Panc1 (cell line): ENCODE data around the gene DDX18. TPM values are rescaled to one million over a fixed set of nuclear protein-coding genes. Genes with fewer than 3 reads are reported as not detected.

ENCODE experiments used
- ATAC-seq: fragments of 200-7000 bp; cut with Tn5 transposase; 2 replicates; pipeline ENCODE4 v1.9.1; 2020; ENCODE audit warnings: mild to moderate bottlenecking, moderate library complexity
- BruUV-seq: library from RNA; stranded (reverse); fragments of 400-500 nt; replicated peaks from 2 replicates; lab custom pipeline; 2021; lab: Mats Ljungman, UMichigan
- CTCF ChIA-PET: fragments of 300-600 bp; sonication (Branson Sonifier 250); formaldehyde crosslinking; loops from one replicate; lab custom pipeline; 2022; ENCODE audit warnings: antibody characterized with exemption; lab: Charles Lee
- POLR2A ChIA-PET: fragments of 300-600 bp; sonication (Branson Sonifier 250); formaldehyde crosslinking; loops from one replicate; lab custom pipeline; 2022; ENCODE audit warnings: antibody characterized with exemption; lab: Charles Lee
- DNase-seq: peaks from one replicate; pipeline ENCODE4 v3.0.0-alpha.2; 2010; ENCODE audit warnings: low read depth, low spot score
- H3K27ac ChIP-seq: 2 replicates; pipeline ENCODE4 v1.5.1; 2011; ENCODE audit warnings: mild to moderate bottlenecking, low read length, inconsistent platforms
- H3K27me3 ChIP-seq: fragments of 200-500 bp; sonication (Bioruptor generic); 2 replicates; pipeline ENCODE4 v1.6.0; 2014; ENCODE audit warnings: low read length, inconsistent platforms; ENCODE audit not compliant: control insufficient read depth, insufficient read depth
- H3K36me3 ChIP-seq: fragments of 200-500 bp; sonication (Bioruptor generic); 2 replicates; pipeline ENCODE4 v1.5.1; 2014; ENCODE audit warnings: inconsistent platforms, mild to moderate bottlenecking, low read length, moderate library complexity; ENCODE audit not compliant: control insufficient read depth, insufficient read depth
- H3K4me1 ChIP-seq: 2 replicates; pipeline ENCODE4 v1.5.1; 2011; ENCODE audit warnings: inconsistent platforms, mild to moderate bottlenecking, low read length, moderate library complexity; ENCODE audit not compliant: control insufficient read depth, insufficient read depth
- H3K4me3 ChIP-seq, 2 experiments: 2 replicates each; pipeline ENCODE4 v1.5.1; 2011 to 2012; ENCODE audit warnings: low read depth in 2 of 2, low read length in 2 of 2, mild to moderate bottlenecking in 2 of 2, inconsistent platforms in 1 of 2, moderate library complexity in 1 of 2
- H3K9me3 ChIP-seq: fragments of 200-500 bp; sonication (Bioruptor generic); 2 replicates; pipeline ENCODE4 v1.5.1; 2014; ENCODE audit warnings: low read depth, mild to moderate bottlenecking, inconsistent platforms, low read length, moderate library complexity; ENCODE audit not compliant: control insufficient read depth, insufficient read depth
- POLR2AphosphoS5 ChIP-seq: IDR thresholded peaks from 2 replicates; pipeline ENCODE4 v1.6.1; 2012; ENCODE audit warnings: mild to moderate bottlenecking, low read depth, low read length, moderate library complexity
- SIN3A ChIP-seq: IDR thresholded peaks from 2 replicates; pipeline ENCODE4 v1.6.1; 2012; ENCODE audit warnings: low read depth, mild to moderate bottlenecking, low read length, moderate library complexity, borderline replicate concordance; ENCODE audit not compliant: insufficient read depth
- TCF7L2 ChIP-seq: IDR thresholded peaks from 2 replicates; pipeline ENCODE4 v1.6.1; 2011; ENCODE audit warnings: mild to moderate bottlenecking, low read depth, low read length, inconsistent platforms
- in situ Hi-C: cut with HindIII; loops from 2 replicates; pipeline ENCODE4 v1.10.0; 2016; ENCODE audit warnings: low sequenced_read_pairs, low pct_unique_long_range_greater_than_20kb
- intact Hi-C: fragments of 100-400 bp; cut with micrococcal nuclease; formaldehyde crosslinking; loops from one replicate; pipeline ENCODE4 v1.10.0; 2022; ENCODE audit not compliant: unreplicated experiment
- total RNA-seq: library from RNA; stranded (reverse); gene quantifications from one replicate; pipeline ENCODE4 v1.2.1, GENCODE V29; 2021; ENCODE audit not compliant: unreplicated experiment
- TF ChIP-seq, protein P1 (sequence below): fragments of 450-650 bp; IDR thresholded peaks from 2 replicates; pipeline ENCODE4 v1.5.1; 2017; ENCODE audit warnings: mild to moderate bottlenecking
- TF ChIP-seq, protein P2 (sequence below), 2 experiments: IDR thresholded peaks; 2 replicates each; pipeline ENCODE4 v1.6.1; 2011 to 2012; ENCODE audit warnings: low read depth in 2 of 2, control low read depth in 1 of 2, low read length in 1 of 2, mild to moderate bottlenecking in 1 of 2, moderate library complexity in 1 of 2; ENCODE audit not compliant: insufficient read depth in 1 of 2

DDX18 gene
- total RNA-seq, 1 experiment from 2014 or later: 82.0 TPM

DNA sequence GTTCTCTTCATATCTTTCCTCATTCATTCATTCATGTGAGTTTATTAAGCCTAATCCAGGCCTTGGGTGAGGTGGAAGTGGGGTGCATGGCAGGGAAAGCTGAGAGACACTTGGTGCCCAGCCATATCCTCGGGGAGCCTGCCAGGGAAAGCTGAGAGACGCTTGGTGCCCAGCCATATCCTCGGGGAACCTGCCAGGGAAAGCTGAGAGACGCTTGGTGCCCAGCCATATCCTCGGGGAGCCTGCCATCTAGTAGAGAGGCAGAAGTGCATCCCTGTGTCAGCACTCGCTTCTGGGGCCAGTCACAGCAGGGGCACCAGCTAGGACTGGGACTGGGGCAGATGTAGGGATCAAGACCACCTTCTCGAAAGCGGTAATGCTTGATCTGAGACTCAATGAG is 39.4 kb downstream of the DDX18 start:
- CTCF ChIA-PET: no interaction called here
- TF ChIP-seq POLR2AphosphoS5 (no peak), SIN3A (no peak), TCF7L2 (no peak)
- TF ChIP-seq, protein P1, sequence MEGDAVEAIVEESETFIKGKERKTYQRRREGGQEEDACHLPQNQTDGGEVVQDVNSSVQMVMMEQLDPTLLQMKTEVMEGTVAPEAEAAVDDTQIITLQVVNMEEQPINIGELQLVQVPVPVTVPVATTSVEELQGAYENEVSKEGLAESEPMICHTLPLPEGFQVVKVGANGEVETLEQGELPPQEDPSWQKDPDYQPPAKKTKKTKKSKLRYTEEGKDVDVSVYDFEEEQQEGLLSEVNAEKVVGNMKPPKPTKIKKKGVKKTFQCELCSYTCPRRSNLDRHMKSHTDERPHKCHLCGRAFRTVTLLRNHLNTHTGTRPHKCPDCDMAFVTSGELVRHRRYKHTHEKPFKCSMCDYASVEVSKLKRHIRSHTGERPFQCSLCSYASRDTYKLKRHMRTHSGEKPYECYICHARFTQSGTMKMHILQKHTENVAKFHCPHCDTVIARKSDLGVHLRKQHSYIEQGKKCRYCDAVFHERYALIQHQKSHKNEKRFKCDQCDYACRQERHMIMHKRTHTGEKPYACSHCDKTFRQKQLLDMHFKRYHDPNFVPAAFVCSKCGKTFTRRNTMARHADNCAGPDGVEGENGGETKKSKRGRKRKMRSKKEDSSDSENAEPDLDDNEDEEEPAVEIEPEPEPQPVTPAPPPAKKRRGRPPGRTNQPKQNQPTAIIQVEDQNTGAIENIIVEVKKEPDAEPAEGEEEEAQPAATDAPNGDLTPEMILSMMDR: no peak
- TF ChIP-seq, protein P2, sequence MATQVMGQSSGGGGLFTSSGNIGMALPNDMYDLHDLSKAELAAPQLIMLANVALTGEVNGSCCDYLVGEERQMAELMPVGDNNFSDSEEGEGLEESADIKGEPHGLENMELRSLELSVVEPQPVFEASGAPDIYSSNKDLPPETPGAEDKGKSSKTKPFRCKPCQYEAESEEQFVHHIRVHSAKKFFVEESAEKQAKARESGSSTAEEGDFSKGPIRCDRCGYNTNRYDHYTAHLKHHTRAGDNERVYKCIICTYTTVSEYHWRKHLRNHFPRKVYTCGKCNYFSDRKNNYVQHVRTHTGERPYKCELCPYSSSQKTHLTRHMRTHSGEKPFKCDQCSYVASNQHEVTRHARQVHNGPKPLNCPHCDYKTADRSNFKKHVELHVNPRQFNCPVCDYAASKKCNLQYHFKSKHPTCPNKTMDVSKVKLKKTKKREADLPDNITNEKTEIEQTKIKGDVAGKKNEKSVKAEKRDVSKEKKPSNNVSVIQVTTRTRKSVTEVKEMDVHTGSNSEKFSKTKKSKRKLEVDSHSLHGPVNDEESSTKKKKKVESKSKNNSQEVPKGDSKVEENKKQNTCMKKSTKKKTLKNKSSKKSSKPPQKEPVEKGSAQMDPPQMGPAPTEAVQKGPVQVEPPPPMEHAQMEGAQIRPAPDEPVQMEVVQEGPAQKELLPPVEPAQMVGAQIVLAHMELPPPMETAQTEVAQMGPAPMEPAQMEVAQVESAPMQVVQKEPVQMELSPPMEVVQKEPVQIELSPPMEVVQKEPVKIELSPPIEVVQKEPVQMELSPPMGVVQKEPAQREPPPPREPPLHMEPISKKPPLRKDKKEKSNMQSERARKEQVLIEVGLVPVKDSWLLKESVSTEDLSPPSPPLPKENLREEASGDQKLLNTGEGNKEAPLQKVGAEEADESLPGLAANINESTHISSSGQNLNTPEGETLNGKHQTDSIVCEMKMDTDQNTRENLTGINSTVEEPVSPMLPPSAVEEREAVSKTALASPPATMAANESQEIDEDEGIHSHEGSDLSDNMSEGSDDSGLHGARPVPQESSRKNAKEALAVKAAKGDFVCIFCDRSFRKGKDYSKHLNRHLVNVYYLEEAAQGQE (IDR thresholded peaks at IDR 0.05; ENCODE audit: insufficient read depth in 1 of 2, low read depth in 2 of 2, low read length in 1 of 2): no peak
- ATAC-seq (no peak), DNase-seq (no peak)
- H3K9me3 ChIP-seq: no peaks in the 10 kb centered on the region
- no TSS peak for BruUV-seq
- intact Hi-C loops (no loop called here), in situ Hi-C loops (no loop called here)
- H3K27me3 ChIP-seq: no peaks in the 10 kb centered on the region
- POLR2A ChIA-PET: no interaction called here
- H3K4me3 ChIP-seq: no peak overlapping the region
- H3K4me1 ChIP-seq: peaks cover 10% of the 10 kb centered on the region
- no peak overlapping the region for H3K27ac ChIP-seq
- H3K36me3 ChIP-seq: no peaks in the 10 kb centered on the region

DNA sequence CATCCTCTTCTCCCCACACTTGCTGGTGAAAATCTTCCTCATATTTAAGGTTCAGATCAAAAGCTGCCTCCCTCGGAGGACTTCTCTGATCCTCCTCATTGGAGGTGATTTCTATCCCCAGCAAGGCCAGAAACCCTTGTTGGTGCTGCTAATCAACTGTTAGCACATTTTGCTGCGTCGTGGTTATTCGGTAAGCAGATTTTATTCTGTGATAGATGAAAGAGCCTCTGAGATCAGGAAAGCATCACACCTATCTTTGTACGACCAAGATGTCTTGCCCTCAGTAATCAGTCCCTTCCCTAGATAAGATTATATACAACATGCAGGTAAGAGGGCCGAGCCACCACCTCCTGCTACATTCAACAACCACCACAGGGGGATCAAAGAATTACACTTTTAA is 40.1 kb downstream of the DDX18 start:
- intact Hi-C loops: no loop called here
- ATAC-seq: no peak
- no TSS peak for BruUV-seq

More for the DNA sequence above, 40.1 kb downstream of the DDX18 start:
- H3K4me1 ChIP-seq: peaks cover 10% of the 10 kb centered on the region
- ChIA-PET POLR2A (no interaction called here), CTCF (no interaction called here)
- no peaks in the 10 kb centered on the region for H3K9me3 ChIP-seq
- H3K27ac ChIP-seq: no peak overlapping the region
- TF ChIP-seq TCF7L2: no peak
- TF ChIP-seq, protein P1: no peak
- TF ChIP-seq, protein P2 (IDR thresholded peaks at IDR 0.05; ENCODE audit: insufficient read depth in 1 of 2, low read depth in 2 of 2, low read length in 1 of 2): no peak
- no peak for TF ChIP-seq POLR2AphosphoS5
- TF ChIP-seq SIN3A: no peak
- DNase-seq: no peak
- H3K27me3 ChIP-seq: no peaks in the 10 kb centered on the region
- in situ Hi-C loops: no loop called here
- H3K36me3 ChIP-seq: no peaks in the 10 kb centered on the region
- H3K4me3 ChIP-seq: no peak overlapping the region
